Anterior cingulate cortex (tissue), 58 donors: ENCODE measurements around the gene LRRIQ3.
"Not testable (repeated sequence)": the region's sequence is repeated elsewhere in the genome, so short reads cannot be mapped to it uniquely, and the experiment has no call there.

Experiments used
- DNase-seq, 58 donors: peaks; one replicate each; lab custom pipeline; 2025; lab: John Stamatoyannopoulos, UW

Gene LRRIQ3

GRCh38 chr1:74197657-74198552, at the start of gene LRRIQ3, which contains the start of gene FPGT:
Gene LRRIQ3, minus strand, starts transcription at chr1:74198176. Its CDS starts 14,492 bp downstream, at chr1:74183684.
Gene FPGT, plus strand, starts transcription at chr1:74198242. Its CDS starts 37 bp downstream, at chr1:74198279.
- peak; percentile 35 to 95 (median 90) for DNase-seq

- DNase-seq: no peak
Observed at GRCh38 chr1:74246315-74246714, 48.3 kb upstream of the LRRIQ3 start.

- DNase-seq: no peak
Observed at GRCh38 chr1:74245168-74245772, 47.3 kb upstream of the LRRIQ3 start.

- no peak for DNase-seq
Observed at GRCh38 chr1:74237787-74238186, 39.8 kb upstream of the LRRIQ3 start.

GRCh38 chr1:74237035-74237434, 39.1 kb upstream of the LRRIQ3 start:
- DNase-seq: no peak

GRCh38 chr1:74236440-74236839, 38.5 kb upstream of the LRRIQ3 start:
- no peak for DNase-seq

GRCh38 chr1:74235153-74235552, 37.2 kb upstream of the LRRIQ3 start, which contains the start of gene TNNI3K:
Gene TNNI3K, plus strand, starts transcription at chr1:74235387. Its CDS starts 65 bp downstream, at chr1:74235452.
- DNase-seq: no peak

- no peak for DNase-seq
Observed at GRCh38 chr1:74223453-74223852, 25.5 kb upstream of the LRRIQ3 start.

- no peak for DNase-seq
Observed at GRCh38 chr1:74222701-74223100, 24.7 kb upstream of the LRRIQ3 start.

- no peak for DNase-seq
Observed at GRCh38 chr1:74215229-74215628, 17.3 kb upstream of the LRRIQ3 start.

- no peak for DNase-seq
Observed at GRCh38 chr1:74205266-74205665, 7.3 kb upstream of the LRRIQ3 start.

GRCh38 chr1:74199504-74199903, 1.5 kb upstream of the LRRIQ3 start:
- DNase-seq: no peak

GRCh38 chr1:74197255-74197654, 721 bp downstream of the LRRIQ3 start:
- DNase-seq: no peak

GRCh38 chr1:74195339-74195738, 2.6 kb downstream of the LRRIQ3 start:
- DNase-seq: no peak

- DNase-seq: no peak
Observed at GRCh38 chr1:74193908-74194307, 4.1 kb downstream of the LRRIQ3 start.

- DNase-seq: no peak
Observed at GRCh38 chr1:74180490-74180889, 17.5 kb downstream of the LRRIQ3 start.

- DNase-seq: not testable (repeated sequence)
Observed at GRCh38 chr1:74174423-74174822, 23.6 kb downstream of the LRRIQ3 start.

GRCh38 chr1:74162333-74162732, 35.6 kb downstream of the LRRIQ3 start:
- no peak for DNase-seq

GRCh38 chr1:74161497-74161896, 36.5 kb downstream of the LRRIQ3 start:
- no peak for DNase-seq

- no peak for DNase-seq
Observed at GRCh38 chr1:74160046-74160445, 37.9 kb downstream of the LRRIQ3 start.

GRCh38 chr1:74145086-74145485, 52.9 kb downstream of the LRRIQ3 start:
- no peak for DNase-seq

GRCh38 chr1:74117370-74117769, 80.6 kb downstream of the LRRIQ3 start:
- DNase-seq: not testable (repeated sequence)
